Fibroblast of peridontal ligament (primary cell): ENCODE data around the gene RPL10.

Experiments used
- DNase-seq: peaks from one replicate; pipeline ENCODE4 v3.0.0-alpha.2; 2010; ENCODE audit errors: extremely low read depth

RPL10 gene

DNA sequence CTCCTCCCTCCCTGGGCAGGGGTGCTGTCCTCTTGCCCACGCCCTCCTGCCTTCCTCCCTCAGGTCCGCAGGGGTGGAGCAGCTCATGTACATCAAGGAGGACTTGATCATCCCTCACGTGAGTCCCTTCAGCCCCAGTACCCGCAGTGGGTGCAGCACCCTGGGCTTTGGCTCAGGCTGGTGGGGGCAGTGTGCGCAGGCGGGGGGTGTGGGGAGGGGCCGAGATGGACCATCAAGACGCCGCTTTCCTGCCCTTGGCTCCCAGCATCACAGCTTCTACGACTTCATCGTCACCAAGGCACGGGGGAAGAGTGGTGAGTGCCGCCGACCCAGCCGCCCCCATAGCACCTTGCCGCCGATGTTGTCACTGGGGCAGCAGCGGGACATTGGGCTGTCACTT lies 51.4 kb downstream of the RPL10 start:
- DNase-seq: no peak

DNA sequence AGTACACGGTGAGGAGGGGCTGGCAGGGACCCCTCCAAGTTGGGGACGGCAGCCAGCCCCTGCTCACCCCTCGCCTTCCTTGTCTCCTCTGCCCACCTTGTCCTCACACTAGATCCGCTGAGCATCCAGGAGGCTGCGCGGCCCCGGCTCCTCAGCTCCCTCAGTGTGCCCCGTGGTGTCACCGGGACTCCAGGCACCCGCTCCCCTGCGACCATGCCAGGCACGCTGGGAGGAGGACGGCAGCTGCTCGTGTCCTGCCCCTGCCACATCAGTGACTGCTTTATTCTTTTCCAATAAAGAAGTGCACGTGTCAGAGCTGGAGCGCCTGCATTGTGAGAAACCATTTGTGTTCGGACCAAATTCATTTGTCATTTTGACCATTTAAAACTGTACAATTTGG lies 52.1 kb downstream of the RPL10 start:
- no peak for DNase-seq
